ENCODE results near the gene DPP6.

Gene DPP6

GRCh38 chr7:154640917-154641316 is 588.7 kb downstream of the DPP6 start:
- Histone ChIP-seq H3K27me3 (ENCODE audit: insufficient read depth, low read length) (peaks cover 3% of the 10 kb centered on the region), H2AFZ (ENCODE audit: low read depth, low read length) (no peak overlapping the region), H3K9me3 (ENCODE audit: low read length) (no peaks in the 10 kb centered on the region), H3K4me3 (ENCODE audit: low read length) (no peak overlapping the region), H3K4me1 (ENCODE audit: insufficient read depth, low read length) (no peaks in the 10 kb centered on the region), H3K36me3 (ENCODE audit: insufficient read depth, low read length) (no peaks in the 10 kb centered on the region)

- no peaks in the 10 kb centered on the region for H3K9me3 ChIP-seq (ENCODE audit: low read length)
- H3K27me3 ChIP-seq (ENCODE audit: insufficient read depth, low read length), result peaks cover 2% of the 10 kb centered on the region
- no peak overlapping the region for H2AFZ ChIP-seq (ENCODE audit: low read depth, low read length)
- no peaks in the 10 kb centered on the region for H3K36me3 ChIP-seq (ENCODE audit: insufficient read depth, low read length)
- H3K4me3 ChIP-seq (ENCODE audit: low read length), result no peak overlapping the region
- H3K4me1 ChIP-seq (ENCODE audit: insufficient read depth, low read length), result no peaks in the 10 kb centered on the region
These were observed 592.2 kb downstream of the DPP6 start for GRCh38 chr7:154644366-154644765.

GRCh38 chr7:154646126-154647013 is 594.2 kb downstream of the DPP6 start:
- Histone ChIP-seq H3K36me3 (ENCODE audit: insufficient read depth, low read length) (no peaks in the 10 kb centered on the region), H3K4me1 (ENCODE audit: insufficient read depth, low read length) (no peaks in the 10 kb centered on the region), H3K4me3 (ENCODE audit: low read length) (no peak overlapping the region), H2AFZ (ENCODE audit: low read depth, low read length) (no peak overlapping the region), H3K9me3 (ENCODE audit: low read length) (no peaks in the 10 kb centered on the region), H3K27me3 (ENCODE audit: insufficient read depth, low read length) (no peaks in the 10 kb centered on the region)

- Histone ChIP-seq H3K4me3 (ENCODE audit: low read length) (no peak overlapping the region), H3K36me3 (ENCODE audit: insufficient read depth, low read length) (no peaks in the 10 kb centered on the region), H3K4me1 (ENCODE audit: insufficient read depth, low read length) (no peaks in the 10 kb centered on the region), H3K9me3 (ENCODE audit: low read length) (no peaks in the 10 kb centered on the region), H3K27me3 (ENCODE audit: insufficient read depth, low read length) (peaks cover 2% of the 10 kb centered on the region), H2AFZ (ENCODE audit: low read depth, low read length) (no peak overlapping the region)
These were observed 595.4 kb downstream of the DPP6 start for GRCh38 chr7:154647625-154648024.

DNA sequence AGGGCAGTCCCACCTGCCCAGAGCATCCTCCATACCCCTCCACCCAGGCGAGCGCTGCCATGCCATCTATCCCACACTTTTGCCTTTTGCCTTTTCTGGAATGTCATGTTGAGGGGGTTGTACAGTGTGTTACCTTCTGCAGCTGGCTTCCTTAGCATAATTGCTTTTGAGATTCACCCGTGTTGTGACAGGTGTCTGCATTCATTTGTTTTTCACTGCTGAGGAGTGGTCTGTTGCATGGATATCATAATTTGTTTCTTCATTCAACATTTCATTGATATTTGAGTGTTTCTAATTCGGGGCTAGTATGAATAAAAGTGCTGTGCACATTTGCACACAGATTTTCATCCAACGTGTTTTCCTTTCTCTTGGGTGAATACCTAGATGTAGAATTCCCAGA is 596.8 kb downstream of the DPP6 start:
- peaks cover 2% of the 10 kb centered on the region for H3K27me3 ChIP-seq (ENCODE audit: insufficient read depth, low read length)
- H3K4me3 ChIP-seq (ENCODE audit: low read length), result no peak overlapping the region
- H3K9me3 ChIP-seq (ENCODE audit: low read length), result no peaks in the 10 kb centered on the region
- no peaks in the 10 kb centered on the region for H3K4me1 ChIP-seq (ENCODE audit: insufficient read depth, low read length)
- no peaks in the 10 kb centered on the region for H3K36me3 ChIP-seq (ENCODE audit: insufficient read depth, low read length)
- no peak overlapping the region for H2AFZ ChIP-seq (ENCODE audit: low read depth, low read length)

DNA sequence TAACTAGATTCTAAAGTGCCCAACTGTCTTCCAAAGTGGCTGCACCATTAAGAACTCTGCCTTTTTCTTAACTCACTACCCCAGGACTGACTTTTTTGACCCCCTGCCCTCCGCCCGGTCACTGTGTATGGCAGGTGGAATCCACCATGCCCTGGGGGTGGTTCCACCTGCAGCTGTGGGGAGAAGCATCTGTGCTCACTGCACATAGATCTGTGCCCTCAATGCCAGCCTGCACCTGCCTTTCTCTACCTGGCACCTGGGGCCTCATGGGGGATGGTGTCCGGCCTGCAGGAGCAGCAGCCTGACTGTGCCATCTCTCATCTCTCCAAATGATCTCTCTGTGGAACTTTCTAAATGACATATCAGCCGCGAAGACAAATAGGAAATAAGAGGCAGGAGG is 597.2 kb downstream of the DPP6 start:
- H3K27me3 ChIP-seq (ENCODE audit: insufficient read depth, low read length), result peaks cover 2% of the 10 kb centered on the region
- H3K4me3 ChIP-seq (ENCODE audit: low read length), result no peak overlapping the region
- H3K9me3 ChIP-seq (ENCODE audit: low read length), result no peaks in the 10 kb centered on the region
- H3K4me1 ChIP-seq (ENCODE audit: insufficient read depth, low read length), result no peaks in the 10 kb centered on the region
- H3K36me3 ChIP-seq (ENCODE audit: insufficient read depth, low read length), result no peaks in the 10 kb centered on the region
- no peak overlapping the region for H2AFZ ChIP-seq (ENCODE audit: low read depth, low read length)

GRCh38 chr7:154650275-154650674 is 598.1 kb downstream of the DPP6 start:
- H3K4me3 ChIP-seq (ENCODE audit: low read length), result no peak overlapping the region
- no peaks in the 10 kb centered on the region for H3K4me1 ChIP-seq (ENCODE audit: insufficient read depth, low read length)
- H3K27me3 ChIP-seq (ENCODE audit: insufficient read depth, low read length), result peaks cover 2% of the 10 kb centered on the region
- H3K9me3 ChIP-seq (ENCODE audit: low read length), result no peaks in the 10 kb centered on the region
- no peak overlapping the region for H2AFZ ChIP-seq (ENCODE audit: low read depth, low read length)
- H3K36me3 ChIP-seq (ENCODE audit: insufficient read depth, low read length), result no peaks in the 10 kb centered on the region

DNA sequence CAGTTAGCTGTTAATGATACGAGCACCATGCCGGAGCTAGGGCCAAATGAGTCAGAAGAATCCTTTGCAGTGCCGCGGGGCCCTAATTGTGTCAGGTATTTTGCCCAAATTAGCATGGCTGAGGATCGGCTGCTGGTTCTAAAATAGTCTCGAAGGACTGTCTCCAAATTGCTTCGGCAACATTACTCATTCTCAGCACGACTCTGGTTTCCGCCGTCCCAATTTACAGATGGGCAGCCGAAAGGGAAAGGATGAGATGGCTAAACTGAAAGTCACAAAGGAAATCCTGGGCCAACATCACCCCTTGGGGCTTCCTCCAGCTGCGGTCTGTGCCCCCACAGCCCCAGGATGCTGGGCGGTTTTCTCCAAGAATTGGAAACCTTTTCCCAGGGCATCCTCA is 599.3 kb downstream of the DPP6 start:
- Histone ChIP-seq H3K4me1 (ENCODE audit: insufficient read depth, low read length) (no peaks in the 10 kb centered on the region), H3K9me3 (ENCODE audit: low read length) (no peaks in the 10 kb centered on the region), H3K36me3 (ENCODE audit: insufficient read depth, low read length) (no peaks in the 10 kb centered on the region), H2AFZ (ENCODE audit: low read depth, low read length) (no peak overlapping the region), H3K27me3 (ENCODE audit: insufficient read depth, low read length) (peaks cover 2% of the 10 kb centered on the region), H3K4me3 (ENCODE audit: low read length) (no peak overlapping the region)

GRCh38 chr7:154652564-154652963 is 600.4 kb downstream of the DPP6 start:
- Histone ChIP-seq H3K36me3 (ENCODE audit: insufficient read depth, low read length) (no peaks in the 10 kb centered on the region), H3K9me3 (ENCODE audit: low read length) (no peaks in the 10 kb centered on the region), H2AFZ (ENCODE audit: low read depth, low read length) (no peak overlapping the region), H3K4me1 (ENCODE audit: insufficient read depth, low read length) (no peaks in the 10 kb centered on the region), H3K4me3 (ENCODE audit: low read length) (no peak overlapping the region), H3K27me3 (ENCODE audit: insufficient read depth, low read length) (peaks cover 2% of the 10 kb centered on the region)

DNA sequence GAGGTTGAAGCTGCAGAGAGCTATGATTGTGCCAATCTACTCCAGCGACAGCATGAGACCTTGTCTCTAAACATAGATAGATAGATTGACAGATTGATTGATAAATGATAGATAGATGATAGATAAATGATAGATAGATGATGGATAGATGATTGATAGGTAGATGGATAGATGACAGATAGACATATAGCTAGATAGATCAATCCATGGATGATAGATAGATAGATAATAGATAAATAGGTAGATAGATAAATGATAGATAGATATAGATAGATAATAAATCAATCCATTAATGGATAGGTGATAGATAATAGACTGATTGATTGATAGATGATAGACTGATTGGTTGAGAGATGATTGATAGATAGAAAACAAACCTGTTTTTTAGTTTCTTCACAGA is 601.1 kb downstream of the DPP6 start:
- peaks cover 2% of the 10 kb centered on the region for H3K27me3 ChIP-seq (ENCODE audit: insufficient read depth, low read length)
- no peak overlapping the region for H3K4me3 ChIP-seq (ENCODE audit: low read length)
- no peaks in the 10 kb centered on the region for H3K9me3 ChIP-seq (ENCODE audit: low read length)
- no peak overlapping the region for H2AFZ ChIP-seq (ENCODE audit: low read depth, low read length)
- no peaks in the 10 kb centered on the region for H3K36me3 ChIP-seq (ENCODE audit: insufficient read depth, low read length)
- no peaks in the 10 kb centered on the region for H3K4me1 ChIP-seq (ENCODE audit: insufficient read depth, low read length)

DNA sequence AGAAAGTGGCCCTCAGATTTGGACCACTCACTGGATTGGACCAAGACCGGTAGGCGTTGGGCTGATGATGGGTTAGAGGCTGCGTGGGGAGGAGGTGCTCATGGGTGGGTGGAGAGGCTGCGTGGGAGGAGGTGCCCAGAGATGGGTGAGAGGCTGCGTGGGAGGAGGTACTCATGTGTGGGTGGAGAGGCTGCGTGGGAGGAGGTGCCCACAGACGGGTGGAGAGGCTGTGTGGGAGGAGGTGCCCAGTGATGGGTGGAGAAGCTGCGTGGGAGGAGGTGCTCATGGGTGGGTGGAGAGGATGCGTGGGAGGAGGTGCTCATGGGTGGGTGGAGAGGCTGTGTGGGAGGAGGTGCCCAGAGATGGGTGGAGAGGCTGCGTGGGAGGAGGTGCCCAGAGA is 604.4 kb downstream of the DPP6 start:
- Histone ChIP-seq H3K9me3 (ENCODE audit: low read length) (no peaks in the 10 kb centered on the region), H3K4me1 (ENCODE audit: insufficient read depth, low read length) (no peaks in the 10 kb centered on the region), H2AFZ (ENCODE audit: low read depth, low read length) (no peak overlapping the region), H3K36me3 (ENCODE audit: insufficient read depth, low read length) (no peaks in the 10 kb centered on the region), H3K4me3 (ENCODE audit: low read length) (no peak overlapping the region), H3K27me3 (ENCODE audit: insufficient read depth, low read length) (peaks cover 2% of the 10 kb centered on the region)

DNA sequence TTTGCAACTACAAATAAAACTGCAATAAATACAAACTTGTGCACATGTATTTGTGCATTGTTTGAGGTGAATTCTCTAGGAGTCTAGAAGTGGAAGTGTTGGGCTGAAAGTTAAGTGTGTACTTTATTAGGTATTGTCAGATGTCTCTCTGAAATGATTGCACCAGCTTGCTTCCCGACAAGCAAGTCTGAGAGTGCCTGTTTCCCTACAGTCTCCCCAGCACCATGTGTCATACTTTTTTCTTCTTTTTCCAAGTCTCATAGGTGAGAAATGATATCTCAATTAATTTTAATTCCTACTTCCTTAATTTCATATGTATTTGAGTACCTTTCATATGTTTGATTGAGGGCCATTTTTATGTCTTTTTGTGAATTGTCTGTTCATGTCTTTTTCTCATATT is 614.6 kb downstream of the DPP6 start:
- Histone ChIP-seq H3K4me1 (ENCODE audit: insufficient read depth, low read length) (no peaks in the 10 kb centered on the region), H3K4me3 (ENCODE audit: low read length) (no peak overlapping the region), H3K27me3 (ENCODE audit: insufficient read depth, low read length) (no peaks in the 10 kb centered on the region), H2AFZ (ENCODE audit: low read depth, low read length) (no peak overlapping the region), H3K36me3 (ENCODE audit: insufficient read depth, low read length) (no peaks in the 10 kb centered on the region), H3K9me3 (ENCODE audit: low read length) (no peaks in the 10 kb centered on the region)

GRCh38 chr7:154672659-154673415 is 620.6 kb downstream of the DPP6 start:
- H3K36me3 ChIP-seq (ENCODE audit: insufficient read depth, low read length), result no peaks in the 10 kb centered on the region
- H2AFZ ChIP-seq (ENCODE audit: low read depth, low read length), result no peak overlapping the region
- H3K4me1 ChIP-seq (ENCODE audit: insufficient read depth, low read length), result no peaks in the 10 kb centered on the region
- H3K27me3 ChIP-seq (ENCODE audit: insufficient read depth, low read length), result no peaks in the 10 kb centered on the region
- H3K4me3 ChIP-seq (ENCODE audit: low read length), result no peak overlapping the region
- no peaks in the 10 kb centered on the region for H3K9me3 ChIP-seq (ENCODE audit: low read length)
